ENCODE data around the gene GALNT2. TPM values are rescaled to one million over a fixed set of nuclear protein-coding genes. Genes with fewer than 3 reads are reported as not detected.

The GALNT2 gene
- total RNA-seq, 1 experiment from 2014 or later = 62.5 TPM

GRCh38 chr1:230123280-230124185, 56.5 kb downstream of the GALNT2 start:
- Histone ChIP-seq H3K9me3 (replicated peaks) (no peaks in the 10 kb centered on the region), H3K27me3 (replicated peaks) (no peaks in the 10 kb centered on the region), H3K27ac (no peak overlapping the region), H3K4me1 (replicated peaks) (peaks cover 22% of the 10 kb centered on the region), H3K36me3 (peaks cover 6% of the 10 kb centered on the region), H3K4me3 (no peak overlapping the region)
- no peak for DNase-seq (ENCODE audit: low read depth in 1 of 2, low spot score in 2 of 2)

GRCh38 chr1:230124186-230125128, 57.4 kb downstream of the GALNT2 start:
- Histone ChIP-seq H3K4me3 (no peak overlapping the region), H3K27me3 (replicated peaks) (no peaks in the 10 kb centered on the region), H3K27ac (no peak overlapping the region), H3K36me3 (peaks cover 6% of the 10 kb centered on the region), H3K4me1 (replicated peaks) (peaks cover 22% of the 10 kb centered on the region), H3K9me3 (replicated peaks) (no peaks in the 10 kb centered on the region)
- no peak for DNase-seq (ENCODE audit: low read depth in 1 of 2, low spot score in 2 of 2)

GRCh38 chr1:230125141-230125540, 58.1 kb downstream of the GALNT2 start:
- Histone ChIP-seq H3K27me3 (replicated peaks) (no peaks in the 10 kb centered on the region), H3K9me3 (replicated peaks) (no peaks in the 10 kb centered on the region), H3K4me3 (no peak overlapping the region), H3K27ac (peak overlapping the region; percentile 30; the same call in 1 of the 2 replicates), H3K36me3 (peaks cover 6% of the 10 kb centered on the region), H3K4me1 (replicated peaks) (peaks cover 22% of the 10 kb centered on the region)
- DNase-seq (ENCODE audit: low read depth in 1 of 2, low spot score in 2 of 2) = no peak

- Histone ChIP-seq H3K4me1 (replicated peaks) (peaks cover 22% of the 10 kb centered on the region), H3K27ac (peak overlapping the region; percentile 30; the same call in 1 of the 2 replicates), H3K27me3 (replicated peaks) (no peaks in the 10 kb centered on the region), H3K4me3 (no peak overlapping the region), H3K9me3 (replicated peaks) (no peaks in the 10 kb centered on the region), H3K36me3 (no peaks in the 10 kb centered on the region; the same call in none of the 2 replicates)
- DNase-seq (ENCODE audit: low read depth in 1 of 2, low spot score in 2 of 2) = no peak
Measured at GRCh38 chr1:230125640-230126528, 58.8 kb downstream of the GALNT2 start.

GRCh38 chr1:230126529-230127104, 59.6 kb downstream of the GALNT2 start:
- no peaks in the 10 kb centered on the region for H3K27me3 ChIP-seq (replicated peaks)
- no peaks in the 10 kb centered on the region for H3K9me3 ChIP-seq (replicated peaks)
- no peak overlapping the region for H3K27ac ChIP-seq
- H3K4me1 ChIP-seq (replicated peaks) = peaks cover 22% of the 10 kb centered on the region
- DNase-seq (ENCODE audit: low read depth in 1 of 2, low spot score in 2 of 2) = no peak
- H3K36me3 ChIP-seq = no peaks in the 10 kb centered on the region; the same call in 1 of the 2 replicates
- H3K4me3 ChIP-seq = no peak overlapping the region

- no peaks in the 10 kb centered on the region; the same call in 1 of the 2 replicates for H3K36me3 ChIP-seq
- DNase-seq (ENCODE audit: low read depth in 1 of 2, low spot score in 2 of 2) = no peak
- H3K4me3 ChIP-seq = no peak overlapping the region
- no peaks in the 10 kb centered on the region for H3K27me3 ChIP-seq (replicated peaks)
- H3K4me1 ChIP-seq (replicated peaks) = peaks cover 22% of the 10 kb centered on the region
- no peak overlapping the region for H3K27ac ChIP-seq
- H3K9me3 ChIP-seq (replicated peaks) = no peaks in the 10 kb centered on the region
Measured at GRCh38 chr1:230127105-230128054, 60.3 kb downstream of the GALNT2 start.

GRCh38 chr1:230128569-230129285, 61.7 kb downstream of the GALNT2 start:
- Histone ChIP-seq H3K36me3 (no peaks in the 10 kb centered on the region; the same call in 1 of the 2 replicates), H3K27me3 (replicated peaks) (no peaks in the 10 kb centered on the region), H3K9me3 (replicated peaks) (no peaks in the 10 kb centered on the region), H3K4me1 (replicated peaks) (peaks cover 19% of the 10 kb centered on the region), H3K27ac (no peak overlapping the region), H3K4me3 (no peak overlapping the region)
- DNase-seq (ENCODE audit: low read depth in 1 of 2, low spot score in 2 of 2) = no peak

GRCh38 chr1:230129341-230129740, 62.3 kb downstream of the GALNT2 start:
- DNase-seq (ENCODE audit: low read depth in 1 of 2, low spot score in 2 of 2) = no peak
- H3K27ac ChIP-seq = no peak overlapping the region
- no peaks in the 10 kb centered on the region for H3K27me3 ChIP-seq (replicated peaks)
- H3K4me3 ChIP-seq = no peak overlapping the region
- no peaks in the 10 kb centered on the region for H3K9me3 ChIP-seq (replicated peaks)
- H3K36me3 ChIP-seq = no peaks in the 10 kb centered on the region; the same call in 1 of the 2 replicates
- peaks cover 16% of the 10 kb centered on the region for H3K4me1 ChIP-seq (replicated peaks)

- Histone ChIP-seq H3K4me3 (no peak overlapping the region), H3K27me3 (replicated peaks) (no peaks in the 10 kb centered on the region), H3K36me3 (no peaks in the 10 kb centered on the region; the same call in 1 of the 2 replicates), H3K4me1 (replicated peaks) (peaks cover 9% of the 10 kb centered on the region), H3K27ac (no peak overlapping the region), H3K9me3 (replicated peaks) (no peaks in the 10 kb centered on the region)
- no peak for DNase-seq (ENCODE audit: low read depth in 1 of 2, low spot score in 2 of 2)
Measured at GRCh38 chr1:230130172-230130944, 63.3 kb downstream of the GALNT2 start.

- no peak overlapping the region for H3K27ac ChIP-seq
- no peak overlapping the region for H3K4me3 ChIP-seq
- no peaks in the 10 kb centered on the region for H3K9me3 ChIP-seq (replicated peaks)
- H3K36me3 ChIP-seq = no peaks in the 10 kb centered on the region; the same call in 1 of the 2 replicates
- no peaks in the 10 kb centered on the region for H3K4me1 ChIP-seq (replicated peaks)
- no peaks in the 10 kb centered on the region for H3K27me3 ChIP-seq (replicated peaks)
- DNase-seq (ENCODE audit: low read depth in 1 of 2, low spot score in 2 of 2) = no peak
Measured at GRCh38 chr1:230131457-230131856, 64.4 kb downstream of the GALNT2 start.

GRCh38 chr1:230132758-230133157, 65.7 kb downstream of the GALNT2 start:
- H3K36me3 ChIP-seq = no peaks in the 10 kb centered on the region; the same call in 1 of the 2 replicates
- H3K4me3 ChIP-seq = no peak overlapping the region
- no peaks in the 10 kb centered on the region for H3K9me3 ChIP-seq (replicated peaks)
- no peaks in the 10 kb centered on the region for H3K27me3 ChIP-seq (replicated peaks)
- peaks cover 8% of the 10 kb centered on the region for H3K4me1 ChIP-seq (replicated peaks)
- DNase-seq (ENCODE audit: low read depth in 1 of 2, low spot score in 2 of 2) = no peak
- H3K27ac ChIP-seq = no peak overlapping the region

Measured in SJSA1 (cell line).